Hematopoietic multipotent progenitor cell treated with erythropoietin and hydrocortisone succinate and interleukin-3 and kit ligand, for 4 days (in vitro differentiated cells): ENCODE data around the gene LZTFL1.
"Not testable (repeated sequence)": the region's sequence is repeated elsewhere in the genome, so short reads cannot be mapped to it uniquely, and the experiment has no call there.

Source experiments
- DNase-seq: peaks from one replicate; pipeline ENCODE4 v3.0.0-alpha.2; 2015

Gene LZTFL1

GRCh38 chr3:45864760-45865519, 23.0 kb upstream of the LZTFL1 start:
- DNase-seq, result no peak

DNA sequence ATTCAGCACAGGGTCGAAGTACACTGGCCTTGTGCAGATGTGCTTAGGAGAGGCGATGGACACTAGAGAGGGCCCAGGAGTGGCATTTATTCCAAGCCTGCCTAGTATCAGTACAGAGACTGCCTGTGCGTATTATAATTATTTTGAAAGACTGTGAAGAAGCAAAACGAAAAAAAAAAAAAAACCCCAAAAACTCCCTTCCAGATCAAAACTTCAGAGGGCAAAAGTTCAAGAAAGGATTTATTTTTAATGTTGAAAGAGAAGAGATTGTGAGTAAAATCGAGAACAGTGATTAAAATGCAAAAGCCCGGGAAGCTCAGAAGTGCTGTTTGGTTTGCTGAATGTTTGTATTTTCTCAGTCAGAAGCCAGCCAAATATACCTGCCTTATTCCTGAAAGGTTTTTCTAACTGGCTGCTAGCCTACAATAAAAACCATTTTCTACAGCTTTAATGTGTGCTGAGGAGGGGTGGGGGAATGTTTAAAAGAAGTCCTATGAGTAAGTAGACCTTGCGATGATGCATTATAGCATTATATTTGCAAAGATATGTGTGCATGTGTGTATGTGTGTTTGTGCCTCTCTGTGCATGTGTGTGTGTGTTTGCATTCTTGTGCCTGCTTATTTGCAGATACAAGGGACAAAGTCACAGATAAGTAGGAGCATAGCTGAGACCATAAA, 19.3 kb upstream of the LZTFL1 start:
- DNase-seq, result no peak

- DNase-seq, result no peak
Observed at GRCh38 chr3:45860481-45860880, 18.6 kb upstream of the LZTFL1 start.

DNA sequence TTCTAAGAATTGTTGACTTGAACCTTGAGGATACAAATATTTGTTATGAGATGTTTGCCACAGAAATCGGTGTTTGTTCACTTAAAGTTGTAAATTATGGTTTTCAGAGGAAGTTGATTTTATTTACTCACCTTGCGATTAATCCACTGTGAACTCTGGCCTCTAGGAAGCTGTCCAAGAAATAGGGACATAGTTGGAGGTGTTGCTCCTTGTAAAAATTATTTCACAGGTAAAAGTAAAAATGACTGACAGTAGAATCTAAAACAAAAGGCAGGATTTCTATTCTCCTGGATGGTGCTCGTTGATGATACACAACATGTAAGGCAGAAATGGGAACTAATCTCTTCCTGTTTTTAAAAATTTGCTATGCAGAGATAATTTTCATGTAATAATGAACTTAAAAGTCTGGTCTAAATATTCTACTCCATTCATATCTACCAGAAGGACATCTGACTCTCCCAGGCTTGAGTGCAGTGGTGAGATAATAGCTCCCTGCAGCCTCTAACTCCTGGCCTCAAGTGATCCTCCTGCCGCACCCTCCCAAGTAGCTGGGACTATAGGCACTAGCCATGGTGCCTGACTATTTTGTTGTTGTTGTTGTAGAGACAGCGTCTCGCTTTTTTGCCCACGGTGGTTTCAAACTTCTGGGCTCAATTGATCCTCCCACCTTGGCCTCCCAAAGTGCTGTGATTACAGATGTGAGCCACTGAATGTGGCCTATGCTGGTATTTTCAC, 17.1 kb upstream of the LZTFL1 start:
- DNase-seq, result peak; percentile 85

GRCh38 chr3:45857024-45857423, 15.1 kb upstream of the LZTFL1 start:
- DNase-seq, result not testable (repeated sequence)

DNA sequence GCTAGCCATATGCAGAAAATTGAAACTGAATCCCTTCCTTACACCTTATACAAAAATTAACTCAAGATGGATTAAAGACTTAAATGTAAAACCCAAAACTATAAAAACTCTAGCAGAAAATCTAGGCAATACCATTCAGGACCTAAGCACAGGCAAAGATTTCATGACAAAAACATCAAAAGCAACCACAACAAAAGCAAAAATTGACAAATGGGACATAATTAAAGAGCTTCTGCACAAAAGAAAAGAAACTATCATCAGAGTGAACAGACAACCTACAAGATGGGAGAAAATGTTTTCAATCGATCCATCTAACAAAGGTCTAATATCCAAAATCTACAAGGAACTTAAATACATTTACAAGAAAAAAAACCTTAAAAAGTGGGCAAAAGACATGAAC, 14.4 kb upstream of the LZTFL1 start:
- DNase-seq, result not testable (repeated sequence)

GRCh38 chr3:45852828-45853227, 10.9 kb upstream of the LZTFL1 start:
- DNase-seq, result no peak

DNA sequence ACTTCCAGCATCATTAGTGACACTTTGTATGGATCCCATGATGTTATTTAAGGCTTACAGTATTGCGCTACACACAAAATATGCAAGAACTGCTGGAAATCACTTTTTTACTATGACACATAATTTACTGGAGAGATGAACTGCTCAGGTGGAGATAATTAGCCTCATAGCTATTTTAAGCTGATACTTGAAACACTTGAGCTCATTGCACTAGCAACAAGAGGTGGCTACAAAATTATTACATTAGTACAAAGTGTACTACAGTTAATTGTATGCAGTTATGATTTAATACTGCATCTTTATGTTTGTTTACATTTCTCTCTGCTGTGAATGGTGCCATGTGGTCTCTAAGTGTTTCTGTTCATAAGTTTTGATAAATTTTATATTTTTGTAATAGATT, 6.5 kb upstream of the LZTFL1 start:
- DNase-seq, result no peak

DNA sequence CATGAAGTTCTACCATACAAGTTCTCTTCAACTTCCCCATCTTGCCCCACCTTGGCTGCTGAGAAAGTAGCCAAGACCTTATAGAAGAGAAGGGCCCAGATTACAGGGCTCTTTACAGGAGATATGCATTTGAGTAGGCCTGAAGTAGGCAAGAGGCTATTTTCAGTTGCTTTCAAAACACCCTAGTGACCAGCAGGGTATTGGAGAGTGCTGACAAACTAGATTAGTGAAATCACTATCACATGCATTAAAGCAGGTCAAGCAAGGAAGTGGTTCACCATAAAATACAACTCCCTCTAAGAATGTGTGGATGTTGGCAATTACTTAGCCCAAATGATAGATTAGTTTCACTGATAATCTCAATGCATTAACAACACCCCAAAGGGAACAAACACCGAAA, 2.7 kb upstream of the LZTFL1 start:
- DNase-seq, result peak; percentile 16

DNA sequence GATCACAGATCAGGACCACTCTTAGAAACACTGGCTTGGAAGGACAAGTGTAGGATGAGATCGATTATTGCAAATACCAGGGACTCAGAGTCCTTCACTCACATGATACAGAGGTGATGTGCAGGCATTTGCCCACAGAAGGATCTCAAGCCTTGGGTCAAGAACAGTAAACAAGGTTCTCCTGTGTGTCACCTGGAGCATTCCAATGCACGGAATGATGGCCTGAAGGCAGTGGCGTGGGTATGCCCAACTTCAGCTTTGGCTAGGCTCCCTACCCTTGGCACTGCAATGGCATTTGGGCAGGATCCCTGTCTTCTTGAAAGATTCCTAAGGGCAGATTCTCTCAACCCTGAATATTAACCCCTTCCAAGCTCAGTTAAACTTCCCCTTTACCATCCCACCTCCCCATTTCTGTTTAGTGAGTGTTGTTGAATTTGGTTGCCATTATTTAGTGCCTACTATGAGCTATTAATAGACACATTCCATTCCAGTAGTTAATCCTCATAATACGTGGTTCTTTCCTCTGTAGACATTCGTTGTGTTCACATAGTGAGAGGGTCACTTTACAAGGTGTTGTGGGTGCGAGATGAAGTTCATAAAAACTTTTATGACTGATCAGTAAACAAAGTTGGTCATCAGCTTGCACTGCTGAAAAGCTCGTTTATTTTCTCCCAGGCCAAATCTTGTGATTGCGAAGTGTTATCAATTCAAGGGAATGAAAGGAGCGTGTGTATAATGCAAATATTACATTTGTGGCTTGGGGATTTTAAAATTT, 1.1 kb upstream of the LZTFL1 start:
- DNase-seq, result no peak

DNA sequence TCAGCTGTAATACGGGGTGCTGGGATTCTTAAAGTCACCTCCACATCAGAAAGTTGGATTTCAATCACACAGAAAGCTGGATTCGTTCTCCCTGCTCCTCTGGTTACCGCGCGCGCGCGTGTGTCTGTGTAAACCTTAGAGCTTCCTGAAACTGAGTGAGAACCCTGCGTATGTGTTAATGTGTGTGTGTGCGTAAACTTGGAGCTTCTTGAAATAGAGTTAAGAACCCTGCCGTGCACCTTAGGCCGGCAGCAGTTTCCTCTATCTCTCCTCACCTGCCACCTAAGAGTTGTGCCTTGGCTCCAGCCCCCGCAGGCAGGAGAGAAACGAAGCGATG, 531 bp downstream of the LZTFL1 start:
- DNase-seq, result peak; percentile 66

DNA sequence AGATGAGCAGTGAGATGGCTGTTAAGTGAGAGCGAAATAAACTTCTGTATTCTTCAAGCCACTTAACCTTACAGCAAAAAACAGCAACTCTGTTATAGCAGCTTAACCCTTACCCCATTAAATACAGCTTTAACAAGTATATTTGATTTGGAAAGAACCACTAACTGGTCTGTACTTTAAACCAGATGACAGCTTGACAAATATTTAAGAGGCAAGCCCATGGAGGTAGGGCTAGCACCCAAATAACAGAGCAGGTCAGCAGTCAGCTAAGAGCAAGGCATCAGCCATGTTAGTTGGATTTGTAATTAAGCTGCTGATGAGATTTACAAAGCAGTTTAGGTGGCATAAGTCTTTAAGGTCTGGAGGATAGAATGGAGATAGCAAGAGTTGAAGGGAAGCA, 3.5 kb downstream of the LZTFL1 start:
- DNase-seq, result no peak

- peak; percentile 39 for DNase-seq
Observed at GRCh38 chr3:45832699-45833098, 9.2 kb downstream of the LZTFL1 start.

DNA sequence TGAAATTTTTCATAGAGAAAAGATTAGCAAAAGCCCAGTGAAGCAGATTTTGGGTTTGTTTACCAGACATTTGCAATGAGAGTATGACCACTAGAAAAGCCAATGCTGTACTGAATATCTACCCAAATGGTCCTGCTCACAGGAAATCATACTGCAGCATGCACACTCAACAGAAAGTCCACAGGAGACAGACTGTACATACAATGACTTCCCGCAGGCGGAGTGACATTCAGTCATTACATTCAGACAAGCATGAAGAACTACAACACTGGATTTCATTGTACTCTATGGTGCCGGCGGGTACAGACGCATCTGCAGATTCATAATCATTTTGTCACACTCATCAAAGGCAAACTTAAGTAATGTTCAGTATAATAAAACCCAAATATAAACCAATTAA, 11.8 kb downstream of the LZTFL1 start:
- no peak for DNase-seq

- no peak for DNase-seq
Observed at GRCh38 chr3:45826908-45827307, 15.0 kb downstream of the LZTFL1 start.

- DNase-seq, result no peak
Observed at GRCh38 chr3:45826321-45826720, 15.6 kb downstream of the LZTFL1 start.

DNA sequence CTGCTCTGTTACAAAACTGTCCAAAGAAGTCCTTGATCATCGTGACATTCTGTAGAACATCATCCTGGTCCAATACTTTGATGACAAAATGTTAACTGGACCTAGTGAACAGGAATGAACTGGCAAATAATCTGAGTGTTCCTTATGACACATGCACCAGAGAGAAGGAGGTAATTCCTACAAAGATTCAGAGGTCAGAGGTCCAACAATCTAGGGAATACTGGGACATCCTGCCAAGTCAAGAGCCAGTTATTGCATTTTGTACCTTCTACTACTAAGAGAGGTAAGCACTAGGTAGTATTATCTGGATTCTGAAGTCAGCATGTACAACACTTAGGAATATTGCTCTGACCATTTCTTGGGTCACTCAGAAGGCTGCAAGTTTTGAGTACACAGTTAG, 20.8 kb downstream of the LZTFL1 start:
- DNase-seq, result no peak

- DNase-seq, result no peak
Observed at GRCh38 chr3:45819543-45819942, 22.4 kb downstream of the LZTFL1 start.

DNA sequence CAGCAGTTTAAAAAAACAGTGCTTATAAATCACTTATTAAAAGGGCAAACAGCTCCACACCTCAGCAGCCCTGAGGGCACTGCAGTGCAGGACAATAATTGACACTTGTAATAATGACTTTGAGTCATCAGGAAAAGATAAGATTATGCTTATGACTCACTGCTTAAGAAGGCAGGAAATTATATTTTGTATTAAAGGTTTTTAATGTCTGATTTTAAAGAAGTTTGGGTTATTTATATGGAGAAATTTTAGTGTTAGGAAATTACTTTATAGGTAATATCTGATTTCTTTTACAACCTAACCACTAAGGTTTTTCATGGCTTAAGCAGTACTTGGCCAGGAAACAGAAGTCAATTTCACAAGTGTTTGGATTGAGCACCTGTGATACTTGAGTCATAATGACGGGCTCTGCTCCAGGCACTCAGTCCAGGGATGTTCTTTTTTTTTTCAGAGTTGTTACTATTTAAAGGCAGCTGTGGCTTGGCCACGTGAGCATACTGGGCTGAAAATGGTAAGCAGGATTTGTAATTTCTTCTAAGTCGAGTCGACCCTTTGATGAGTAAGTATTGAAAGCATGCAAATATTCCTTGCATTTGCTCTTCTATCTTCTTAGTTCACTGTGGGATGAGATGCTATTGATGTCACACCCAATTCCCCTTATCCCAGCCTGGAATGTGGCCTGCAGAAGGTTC, 23.9 kb downstream of the LZTFL1 start:
- peak; percentile 13 for DNase-seq

- no peak for DNase-seq
Observed at GRCh38 chr3:45816544-45816943, 25.4 kb downstream of the LZTFL1 start.

DNA sequence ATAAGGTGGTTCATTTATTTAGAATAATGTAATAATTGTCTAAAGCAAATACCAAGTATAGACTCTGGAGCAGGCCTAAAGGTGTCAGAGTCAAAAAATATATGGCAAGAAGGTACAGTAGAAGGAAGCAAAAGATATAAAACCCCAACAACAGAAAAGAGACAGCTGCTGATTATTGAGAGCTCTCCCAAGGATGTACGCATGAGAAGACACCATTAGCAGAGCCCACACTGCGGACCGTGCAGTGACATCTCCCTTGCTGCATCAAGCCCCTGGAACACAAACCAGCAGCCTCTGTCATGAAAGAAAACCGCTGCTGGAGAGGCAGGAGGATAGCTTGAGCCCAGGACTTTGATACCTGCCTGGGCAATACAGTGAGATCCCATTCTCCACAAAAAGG, 27.6 kb downstream of the LZTFL1 start:
- DNase-seq, result no peak

GRCh38 chr3:45807681-45808540, 34.0 kb downstream of the LZTFL1 start:
- DNase-seq, result peak; percentile 12
